SK-N-SH treated with all-trans-retinoic acid at 6 μM for 48 hours (cell line): Measurements from ENCODE around the gene ILRUN.

ENCODE experiments used
- SNAI2 ChIP-seq: fragments of 250-450 bp; sonication (Bioruptor Pico); IDR thresholded peaks from 2 replicates; pipeline ENCODE4 v1.5.0; 2020; ENCODE audit warnings: mild to moderate bottlenecking, moderate library complexity
- TOX ChIP-seq: fragments of 250-450 bp; sonication (Bioruptor Pico); IDR thresholded peaks from 2 replicates; pipeline ENCODE4 v1.8.0; 2021; ENCODE audit warnings: mild to moderate bottlenecking, moderate library complexity, borderline replicate concordance
- ZFP30 ChIP-seq: fragments of 450-650 bp; formaldehyde crosslinking; IDR thresholded peaks from 2 replicates; pipeline ENCODE4 v1.5.0; 2022; ENCODE audit warnings: mild to moderate bottlenecking, moderate library complexity

GRCh38 chr6:34680802-34681515 lies 15.6 kb downstream of the ILRUN start:
- no peak for TF ChIP-seq SNAI2 (CRISPR knock-in tag)
- TF ChIP-seq TOX = no peak
- TF ChIP-seq ZFP30 = no peak
